ENCODE data around the gene PADI1.

Gene PADI1

GRCh38 chr1:17245816-17246325, 40.9 kb downstream of the PADI1 start:
- DNase-seq = no peak

GRCh38 chr1:17246971-17247370, 42.0 kb downstream of the PADI1 start:
- DNase-seq = no peak

- DNase-seq = no peak
These were observed 43.9 kb downstream of the PADI1 start, which contains the start of gene PADI3 for GRCh38 chr1:17248781-17249180. Gene PADI3, plus strand, starts transcription at chr1:17249098. Its CDS starts 40 bp downstream, at chr1:17249138.

- DNase-seq = no peak
These were observed 45.7 kb downstream of the PADI1 start for GRCh38 chr1:17250601-17251000.

GRCh38 chr1:17251246-17251645, 46.3 kb downstream of the PADI1 start:
- no peak for DNase-seq

GRCh38 chr1:17251701-17252376, 46.9 kb downstream of the PADI1 start:
- DNase-seq = no peak

- no peak for DNase-seq
These were observed 50.4 kb downstream of the PADI1 start for GRCh38 chr1:17255336-17255735.

- no peak for DNase-seq
These were observed 53.3 kb downstream of the PADI1 start for GRCh38 chr1:17258116-17258757.

GRCh38 chr1:17258758-17259130, 53.8 kb downstream of the PADI1 start:
- no peak for DNase-seq

GRCh38 chr1:17259233-17259873, 54.4 kb downstream of the PADI1 start:
- no peak for DNase-seq

- DNase-seq = no peak
These were observed 55.3 kb downstream of the PADI1 start for GRCh38 chr1:17260264-17260663.

GRCh38 chr1:17260738-17261137, 55.8 kb downstream of the PADI1 start:
- no peak for DNase-seq

- DNase-seq = no peak
These were observed 59.0 kb downstream of the PADI1 start for GRCh38 chr1:17263936-17264335.

GRCh38 chr1:17264470-17264869, 59.5 kb downstream of the PADI1 start:
- no peak for DNase-seq

- DNase-seq = no peak
These were observed 60.2 kb downstream of the PADI1 start for GRCh38 chr1:17265162-17265561.

GRCh38 chr1:17265950-17266349, 61.0 kb downstream of the PADI1 start:
- no peak for DNase-seq

GRCh38 chr1:17270891-17271765, 66.2 kb downstream of the PADI1 start:
- no peak for DNase-seq

GRCh38 chr1:17272066-17272465, 67.1 kb downstream of the PADI1 start:
- no peak for DNase-seq

- no peak for DNase-seq
These were observed 67.7 kb downstream of the PADI1 start for GRCh38 chr1:17272646-17273045.

GRCh38 chr1:17273096-17273495, 68.2 kb downstream of the PADI1 start:
- no peak for DNase-seq

- no peak for DNase-seq
These were observed 69.5 kb downstream of the PADI1 start for GRCh38 chr1:17274186-17275170.

GRCh38 chr1:17276568-17276967, 71.6 kb downstream of the PADI1 start:
- no peak for DNase-seq
